Mammary epithelial cell (primary cell): ENCODE measurements around the gene ZWILCH.

Source experiments
- CTCF ChIP-seq, 2 donors: IDR thresholded peaks in 1 of 2; conservative IDR thresholded peaks in 1 of 2; 2 replicates each; pipeline ENCODE4 v1.5.1; 2011 to 2012; ENCODE audit warnings: inconsistent platforms in 2 of 2, low read length in 2 of 2, mild to moderate bottlenecking in 2 of 2, control low read depth in 1 of 2, low read depth in 1 of 2; ENCODE audit not compliant: insufficient read depth in 1 of 2; ENCODE audit errors: extremely low read depth in 1 of 2
- EZH2 ChIP-seq: IDR thresholded peaks from 2 replicates; pipeline ENCODE4 v1.6.1; 2012; ENCODE audit warnings: low read length, inconsistent platforms, borderline replicate concordance

DNA sequence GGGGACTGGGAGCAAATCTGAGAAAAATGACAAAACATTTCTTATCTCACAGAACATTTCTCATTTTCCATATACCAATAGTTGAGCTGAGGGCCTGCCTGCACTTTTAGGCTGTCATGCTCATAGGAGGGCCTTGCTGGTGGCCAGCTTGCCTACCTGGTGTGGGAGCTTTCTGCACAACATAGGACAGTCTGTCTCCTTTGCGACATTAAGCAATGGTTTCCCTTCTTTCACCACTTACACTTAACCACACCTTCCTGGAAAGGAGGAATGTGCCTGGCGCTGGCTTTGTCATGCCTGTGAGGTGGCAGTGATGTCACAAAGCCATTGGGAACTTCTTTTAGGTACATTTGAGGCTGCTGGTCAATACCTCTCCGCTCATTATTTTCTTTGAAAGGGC is 13.3 kb upstream of the ZWILCH start:
- TF ChIP-seq CTCF (conservative IDR thresholded peaks at IDR 0.05 in 1 of 2, IDR thresholded peaks at IDR 0.05 in 1 of 2; ENCODE audit: extremely low read depth in 1 of 2, insufficient read depth in 1 of 2, low read depth in 1 of 2, low read length in 2 of 2), result no peak
- TF ChIP-seq EZH2, result no peak
